DMS 273 treated with DMSO at 0.1 percent for 48 hours (cell line): ENCODE data around the gene BABAM1.

Experiments used
- DNase-seq: peaks from one replicate; lab custom pipeline; 2025; lab: John Stamatoyannopoulos, UW

The BABAM1 gene

DNA sequence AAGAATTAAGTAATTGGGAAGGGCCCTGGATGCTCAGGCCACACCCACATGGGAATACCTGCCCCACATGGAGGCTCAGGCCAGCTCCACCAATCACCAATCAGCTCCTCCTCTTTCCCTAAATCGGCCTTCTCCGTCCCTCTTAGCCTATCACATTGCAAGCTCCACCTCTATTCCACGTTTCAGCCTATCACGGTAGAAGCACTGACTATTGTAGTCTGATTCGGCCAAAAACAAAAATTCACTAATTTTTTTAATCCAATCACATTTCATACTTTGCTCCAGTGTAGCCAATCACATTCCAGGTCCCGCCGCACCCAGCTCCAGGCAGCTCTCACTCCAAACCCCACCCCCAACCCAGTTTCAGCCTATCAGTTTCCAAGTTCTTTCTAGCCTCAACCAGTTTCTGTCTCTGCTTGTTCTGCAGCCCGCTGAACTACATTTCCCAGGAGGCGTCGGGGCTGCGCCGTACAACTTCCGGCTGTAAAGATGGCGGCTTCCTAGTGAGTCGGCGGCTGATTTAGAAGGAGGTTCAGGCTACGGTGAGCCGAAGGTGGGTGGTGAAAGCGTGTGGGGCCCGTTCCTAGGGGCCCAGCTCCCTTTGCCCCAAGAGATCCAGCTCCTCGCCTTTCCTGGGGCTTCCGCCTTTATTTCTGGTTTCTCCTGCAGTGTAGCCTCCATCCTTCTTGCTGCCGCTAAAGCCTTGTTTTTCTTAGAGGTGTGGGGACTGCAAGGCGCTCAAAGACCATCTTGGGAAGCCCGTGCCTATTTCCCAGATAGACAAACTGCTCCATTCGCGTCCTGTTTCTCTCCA is at the start of gene BABAM1:
TSS of gene BABAM1 (plus strand) at position 469 of the 814 bp plus-strand sequence. CDS start 1,364 bp downstream, outside the sequence.
- peak; percentile 99 for DNase-seq

DNA sequence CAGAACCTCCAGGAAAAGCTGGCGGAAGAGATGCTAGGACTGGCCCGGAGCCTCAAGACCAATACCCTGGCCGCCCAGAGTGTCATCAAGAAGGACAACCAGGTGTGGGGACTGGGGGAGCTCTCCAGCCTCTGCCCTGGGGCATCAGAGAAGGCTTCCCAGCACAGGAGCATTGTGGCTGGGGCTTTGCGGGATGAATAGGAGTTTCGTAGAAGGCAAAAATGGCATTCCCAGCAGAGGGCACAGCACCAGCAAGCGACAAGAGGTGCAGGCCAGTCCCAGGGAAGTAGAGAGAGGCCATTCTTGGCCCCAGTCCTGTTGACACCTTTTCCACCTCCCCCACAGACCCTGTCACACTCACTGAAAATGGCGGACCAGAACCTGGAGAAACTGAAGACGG is 48.0 kb upstream of the BABAM1 start:
- no peak for DNase-seq

DNA sequence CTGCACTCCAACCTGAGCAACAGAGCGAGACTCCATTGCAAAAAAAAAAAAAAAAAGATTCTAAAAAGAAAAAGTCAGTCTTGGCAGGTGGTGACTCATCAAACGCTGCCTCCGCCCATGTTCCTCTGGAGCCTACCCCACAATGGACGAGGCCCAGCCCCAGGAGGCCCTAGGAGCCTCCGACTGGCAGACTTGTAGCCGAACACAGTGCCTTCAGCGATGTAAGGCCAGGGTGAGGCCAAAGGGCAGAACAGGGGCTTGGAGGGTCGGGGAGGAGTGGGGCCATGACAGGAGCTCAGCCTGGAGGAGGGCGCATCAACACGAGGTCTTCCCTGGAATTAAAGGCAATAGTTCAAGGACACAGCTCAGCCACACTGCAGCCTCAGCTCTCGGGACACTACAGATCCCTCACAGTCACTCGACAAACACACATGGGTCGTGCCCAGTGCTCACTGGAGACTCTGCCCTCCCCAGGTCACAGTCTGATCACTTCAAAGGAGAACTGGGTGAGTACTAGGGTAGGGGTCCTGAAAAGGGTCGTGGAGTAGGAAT is 47.0 kb upstream of the BABAM1 start:
- DNase-seq: no peak

DNA sequence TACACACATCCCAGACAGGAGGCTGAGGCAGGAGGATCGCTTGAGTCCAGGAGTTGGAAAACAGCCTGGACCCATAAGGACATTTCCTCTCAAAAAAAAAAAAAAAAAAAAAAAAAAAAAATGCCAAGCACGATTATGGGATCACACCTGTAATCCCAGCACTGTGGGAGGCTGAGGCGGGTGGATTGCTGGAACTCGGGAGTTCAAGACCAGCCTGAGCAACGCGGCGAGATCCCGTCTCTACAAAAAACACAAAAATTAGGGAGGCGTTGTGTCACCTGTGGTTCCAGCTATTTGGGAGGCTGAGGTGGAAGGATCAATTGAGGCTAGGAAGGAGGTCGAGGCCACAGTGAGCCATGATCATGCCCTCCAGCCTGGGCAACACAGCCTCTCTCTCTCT is 42.2 kb upstream of the BABAM1 start:
- DNase-seq: no peak

DNA sequence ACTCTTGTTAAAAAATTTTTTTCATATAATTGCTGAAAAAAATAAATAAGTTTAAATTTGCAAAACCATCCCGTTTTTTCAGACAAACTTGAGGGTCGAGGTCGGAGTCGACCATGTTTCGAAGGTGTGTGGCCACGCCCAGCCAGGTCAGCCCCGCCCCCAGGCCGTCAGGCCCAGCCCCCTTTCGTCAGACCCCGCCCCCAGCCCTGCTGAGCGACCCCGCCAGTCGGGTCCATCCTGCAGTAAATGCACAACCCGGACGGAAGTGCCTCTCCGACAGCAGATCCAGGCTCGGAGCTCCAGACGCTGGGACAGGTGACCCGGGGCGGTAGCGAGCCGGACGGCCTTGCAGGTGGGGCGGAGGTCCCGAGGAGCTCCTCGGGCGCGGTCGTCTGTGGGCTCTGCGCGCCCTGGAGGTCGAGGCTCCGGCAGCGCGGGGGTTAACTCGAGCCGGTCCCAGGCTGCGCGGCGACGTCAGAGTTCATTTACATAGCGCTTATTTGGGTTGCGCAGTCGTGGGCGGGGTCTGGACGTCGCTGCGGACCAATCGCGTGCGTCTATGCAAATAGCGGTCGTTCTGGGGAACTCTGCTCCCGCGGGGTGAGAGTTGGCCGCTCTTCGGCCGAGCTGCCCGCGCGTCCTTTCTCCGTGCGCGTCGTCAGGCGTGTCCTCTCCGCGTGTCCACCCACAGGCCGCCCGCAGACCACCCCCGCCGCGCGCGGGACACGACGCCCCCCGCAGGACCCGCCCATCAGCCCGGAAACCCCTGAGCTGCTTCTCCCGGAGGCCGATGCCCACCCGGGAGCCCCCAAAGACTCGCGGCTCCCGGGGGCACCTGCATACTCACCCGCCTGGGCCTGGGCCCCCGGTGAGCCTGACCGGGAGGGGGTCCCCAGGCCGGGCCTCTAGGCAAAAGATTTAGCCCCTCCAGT is 41.0 kb upstream of the BABAM1 start, which contains the start of gene OCEL1:
TSS of gene OCEL1 (plus strand) at position 225 of the 932 bp plus-strand sequence. CDS start at position 247, 22 bp downstream.
- DNase-seq: peak; percentile 95

DNA sequence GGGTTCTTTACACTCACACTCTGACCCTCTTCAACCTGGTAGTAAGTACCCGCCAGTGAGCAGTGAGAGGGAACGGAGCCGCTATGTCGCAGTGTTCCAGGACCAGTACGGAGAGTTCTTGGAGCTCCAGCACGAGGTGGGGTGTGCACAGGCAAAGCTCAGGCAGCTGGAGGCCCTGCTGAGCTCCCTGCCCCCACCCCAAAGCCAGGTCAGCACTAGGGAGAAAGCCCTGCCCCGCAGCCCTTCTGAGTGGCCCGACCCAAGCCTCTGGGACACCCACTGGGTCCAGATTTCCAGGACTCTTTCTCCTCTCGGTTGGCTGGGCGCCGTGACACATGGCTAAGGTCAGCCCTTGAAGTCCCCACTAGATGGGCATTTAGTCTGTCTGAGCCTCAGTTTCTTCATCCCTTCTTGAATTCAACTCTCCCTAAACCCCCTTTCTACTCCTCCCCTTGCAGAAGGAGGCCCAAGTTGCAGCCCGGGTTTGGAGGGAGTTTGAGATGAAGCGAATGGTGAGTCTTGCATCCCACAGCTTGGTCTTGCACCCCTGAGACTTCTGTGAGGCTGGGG is 39.4 kb upstream of the BABAM1 start:
- no peak for DNase-seq

DNA sequence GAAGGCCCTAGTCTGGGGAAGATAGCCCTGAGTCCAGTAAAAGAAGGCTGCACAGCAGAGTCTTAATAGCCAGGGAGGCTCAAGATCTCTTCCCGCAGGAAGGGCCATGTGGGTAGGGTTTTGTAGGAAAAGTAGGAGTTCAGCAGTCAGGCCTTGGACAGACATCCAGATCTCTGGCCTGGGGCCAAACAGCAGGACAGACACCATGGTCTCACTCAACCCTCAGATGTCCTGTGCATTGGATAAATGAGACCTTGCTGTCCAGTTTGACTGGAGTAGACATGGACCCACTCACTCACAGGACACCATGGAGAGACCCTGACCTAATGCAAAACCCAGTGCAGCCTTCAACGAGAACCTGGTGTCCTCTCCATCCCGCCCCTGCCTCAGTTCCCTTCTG is 37.4 kb upstream of the BABAM1 start:
- no peak for DNase-seq

DNA sequence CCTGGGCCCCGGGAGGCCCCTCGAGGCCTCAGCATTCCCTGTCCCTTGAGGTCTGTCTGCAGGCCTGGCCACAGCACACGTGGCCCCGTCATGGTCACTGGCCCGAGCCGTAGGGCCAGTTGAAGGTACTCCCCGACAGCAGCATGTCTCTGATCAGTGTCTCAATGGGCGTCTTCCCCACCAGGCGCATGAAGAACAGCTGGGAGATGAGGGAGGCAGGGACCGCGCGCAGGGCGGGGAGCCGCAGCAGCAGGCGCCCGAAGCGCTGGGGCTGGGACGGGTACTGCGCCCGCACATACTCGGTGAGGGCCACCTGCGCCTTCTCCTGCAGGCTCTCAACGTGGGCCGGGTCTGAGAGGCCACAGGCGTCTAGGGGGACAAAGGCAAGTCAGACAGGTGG is 35.0 kb upstream of the BABAM1 start:
- DNase-seq: no peak

DNA sequence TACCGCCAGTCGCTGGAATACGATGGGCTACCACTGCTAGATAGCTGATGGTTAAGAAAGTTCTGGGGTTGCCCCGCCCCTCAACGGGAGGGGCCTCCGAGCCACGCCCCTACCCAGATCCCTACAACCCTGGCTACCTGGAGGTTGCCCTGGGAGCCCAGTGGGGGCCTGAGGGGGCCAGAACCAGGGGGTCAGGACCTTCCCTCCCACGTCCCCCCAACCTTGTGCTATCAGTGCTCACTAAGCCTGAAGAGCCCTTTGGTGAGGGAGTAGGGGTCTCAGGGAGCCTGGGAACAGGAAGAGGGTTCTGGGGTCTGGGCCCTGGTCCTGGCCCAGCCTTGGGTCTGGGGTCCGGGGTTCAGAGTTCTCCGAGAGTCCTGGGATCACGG is 32.3 kb upstream of the BABAM1 start:
- no peak for DNase-seq

DNA sequence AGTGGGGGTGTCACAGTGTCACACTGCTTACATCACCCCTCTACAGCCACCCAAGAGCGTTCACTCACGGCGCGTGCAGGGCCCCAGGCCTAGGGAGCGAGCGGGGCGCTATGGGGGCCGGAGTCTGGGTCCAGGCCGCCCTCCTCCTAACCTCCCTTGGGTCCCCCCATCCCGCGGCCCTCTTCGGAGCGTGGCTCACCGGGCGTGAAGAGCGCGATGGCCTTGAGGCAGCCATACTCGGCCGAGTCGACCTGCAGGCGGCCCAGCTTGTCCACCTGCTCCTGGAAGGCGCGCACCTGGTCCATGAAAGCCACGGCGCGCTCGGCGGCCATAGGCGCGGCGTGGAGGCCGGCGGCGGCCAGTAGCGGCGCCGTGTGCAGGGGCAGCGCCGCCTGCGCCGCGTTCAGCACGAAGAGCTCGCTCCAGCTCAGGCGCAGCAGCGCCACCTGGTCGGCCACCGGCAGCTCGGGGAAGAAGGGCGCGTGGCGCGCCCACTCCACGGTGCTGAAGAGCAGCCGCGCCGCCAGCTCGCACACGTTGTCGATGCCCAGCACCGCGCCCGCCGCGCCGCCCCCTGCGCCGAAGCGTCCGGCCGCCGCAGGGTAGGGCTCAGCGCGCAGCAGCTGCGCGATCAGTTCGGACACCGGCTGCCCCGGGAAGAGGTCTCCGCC is 31.8 kb upstream of the BABAM1 start:
- no peak for DNase-seq

DNA sequence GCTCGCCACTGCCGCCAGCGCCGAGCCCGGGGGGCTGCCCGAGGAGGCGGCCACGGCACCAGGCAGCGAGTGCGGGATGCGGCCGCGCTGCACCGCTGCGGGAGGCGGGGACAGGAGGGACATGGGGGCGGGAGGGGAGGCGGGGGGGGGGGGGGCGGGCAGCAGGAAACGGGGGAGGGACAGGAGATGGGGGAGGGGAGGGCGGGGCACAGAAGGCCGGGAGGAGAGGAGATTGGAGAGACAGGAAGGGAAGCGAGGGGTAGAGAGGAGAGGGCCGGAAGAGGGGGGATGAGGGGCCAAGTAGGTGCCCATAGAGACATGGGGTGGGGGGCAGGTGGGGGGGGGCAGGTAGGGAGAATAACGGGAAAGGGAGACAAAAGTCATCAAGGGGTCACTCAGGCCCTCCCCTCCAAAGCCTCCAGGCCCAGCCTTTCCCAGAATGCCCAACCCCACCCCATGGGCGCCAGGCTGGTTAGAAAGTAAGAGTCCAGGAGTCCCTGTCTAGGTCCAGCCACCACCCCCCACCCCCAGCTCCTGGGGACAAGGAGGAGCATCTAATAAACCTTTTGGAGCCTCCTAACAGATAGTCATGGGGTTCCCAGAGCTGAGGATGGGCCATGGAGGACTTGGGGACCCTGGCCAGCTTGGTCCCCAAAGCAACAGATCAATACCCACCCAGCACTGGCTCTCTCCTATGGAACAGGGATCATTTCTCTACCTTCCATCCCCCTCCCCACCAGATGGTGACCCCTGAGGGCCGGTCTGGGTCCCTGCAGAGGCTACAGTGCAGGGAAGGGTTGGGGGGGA is 31.1 kb upstream of the BABAM1 start:
- DNase-seq: no peak

DNA sequence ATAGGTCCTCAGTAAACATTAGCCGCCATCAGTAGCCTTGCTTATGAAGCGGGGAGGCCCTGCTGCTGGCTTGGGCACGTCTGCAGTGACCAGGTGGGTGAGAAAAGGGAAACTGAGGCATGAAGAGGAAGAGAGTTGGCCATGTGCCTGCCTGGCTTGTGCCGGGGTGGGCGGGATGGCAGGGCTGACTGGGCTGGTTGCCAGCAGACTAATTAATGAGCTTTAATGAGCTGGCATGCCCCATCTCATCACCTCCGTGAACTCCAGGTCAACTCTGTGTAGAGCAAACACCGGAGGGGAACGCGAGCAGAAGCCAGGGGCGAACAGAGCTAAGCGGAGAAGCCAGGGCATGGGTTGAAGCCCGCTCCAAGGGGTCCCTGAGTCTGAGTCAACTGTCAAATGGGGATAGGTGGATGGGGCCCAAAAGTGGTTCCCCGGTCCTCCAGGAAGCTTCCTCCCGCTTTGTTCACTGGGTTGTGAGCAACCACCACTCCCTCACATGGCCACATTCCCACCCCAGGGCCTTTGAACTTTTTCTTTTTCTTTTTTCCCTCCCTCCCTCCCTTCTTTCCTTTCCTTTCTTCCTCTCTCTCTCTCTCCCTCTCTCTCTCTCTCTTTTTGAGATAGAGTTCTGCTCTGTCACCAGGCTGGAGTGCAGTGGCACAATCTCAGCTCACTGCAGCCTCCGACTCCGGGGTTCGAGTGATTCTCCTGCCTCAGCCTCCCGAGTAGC is 30.3 kb upstream of the BABAM1 start:
- DNase-seq: no peak

DNA sequence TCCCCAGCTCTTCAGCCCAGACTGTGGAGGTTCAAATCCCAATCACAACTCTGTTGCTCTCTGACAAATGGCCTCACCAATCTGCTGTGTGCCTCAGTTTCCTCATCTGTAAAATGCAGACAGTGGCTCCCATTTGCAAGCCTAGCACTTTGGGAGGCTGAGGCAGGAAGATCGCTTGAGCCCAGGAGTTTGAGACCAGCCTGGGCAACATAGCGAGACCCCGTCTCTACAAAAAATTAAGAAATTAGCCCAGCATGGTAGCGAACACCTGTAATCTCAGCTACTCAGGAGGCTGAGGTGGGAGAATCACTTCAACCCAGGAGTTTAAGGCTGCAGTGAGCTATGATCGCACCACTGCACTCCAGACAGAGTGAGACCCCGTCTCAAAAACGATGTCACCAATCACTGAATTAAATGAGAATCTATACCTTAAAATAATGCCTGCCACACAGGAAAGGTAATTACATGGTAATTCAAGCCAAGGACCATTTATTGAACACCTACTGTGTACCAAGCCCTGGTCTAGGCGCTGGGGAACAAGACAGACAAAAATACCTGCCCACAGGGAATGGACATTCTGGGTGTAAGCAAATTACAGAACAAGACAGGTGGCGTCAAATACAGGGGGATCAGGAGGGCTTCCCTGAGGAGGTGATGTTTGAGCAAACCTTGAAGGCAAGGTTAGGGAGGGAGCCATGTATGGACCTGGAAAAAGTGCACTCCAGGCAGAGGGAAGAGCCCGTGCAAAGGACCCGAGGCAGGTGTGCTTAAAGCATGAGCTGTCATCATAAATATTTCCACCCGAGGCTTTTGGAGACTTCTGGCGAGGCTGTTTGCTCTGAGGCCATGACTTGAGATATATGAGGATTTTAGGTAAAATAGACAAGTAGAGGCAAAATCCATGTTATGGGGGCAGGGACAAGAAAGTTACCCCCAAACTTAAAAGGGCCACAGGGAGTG is 29.2 kb upstream of the BABAM1 start:
- no peak for DNase-seq

DNA sequence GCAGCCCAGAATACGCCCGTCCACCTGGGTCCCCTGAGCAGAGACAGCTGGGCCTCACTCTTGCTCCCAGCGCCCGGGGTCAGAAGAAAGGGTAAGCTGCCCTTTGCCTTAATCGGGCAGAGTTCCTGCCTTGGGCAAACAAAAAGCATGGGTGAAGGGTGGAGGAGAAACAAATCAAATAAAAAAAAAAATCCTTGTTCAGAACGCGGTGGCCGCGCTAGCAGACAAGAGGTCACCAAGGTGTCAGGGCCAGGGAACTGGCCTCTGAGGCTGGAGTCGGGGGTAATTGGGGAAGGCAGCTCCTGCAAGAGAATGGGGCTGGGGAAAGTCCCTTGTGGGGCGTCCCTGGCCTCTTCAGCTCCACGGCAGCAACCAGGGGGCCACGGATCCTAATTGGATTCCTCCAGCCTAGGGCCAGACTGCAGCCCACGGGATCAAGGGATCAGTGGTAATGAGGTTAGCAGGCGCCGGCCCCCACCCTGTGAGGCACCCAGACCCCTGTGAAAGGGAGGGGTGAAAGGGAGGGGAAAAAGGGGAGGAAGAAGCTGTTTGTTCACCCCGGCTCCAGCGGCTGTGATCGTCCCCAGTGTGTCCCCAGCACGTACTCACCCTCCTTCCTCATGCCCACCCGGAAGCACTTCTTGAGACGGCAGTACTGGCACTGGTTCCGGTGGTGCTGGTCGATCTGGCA is 27.0 kb upstream of the BABAM1 start:
- DNase-seq: no peak

DNA sequence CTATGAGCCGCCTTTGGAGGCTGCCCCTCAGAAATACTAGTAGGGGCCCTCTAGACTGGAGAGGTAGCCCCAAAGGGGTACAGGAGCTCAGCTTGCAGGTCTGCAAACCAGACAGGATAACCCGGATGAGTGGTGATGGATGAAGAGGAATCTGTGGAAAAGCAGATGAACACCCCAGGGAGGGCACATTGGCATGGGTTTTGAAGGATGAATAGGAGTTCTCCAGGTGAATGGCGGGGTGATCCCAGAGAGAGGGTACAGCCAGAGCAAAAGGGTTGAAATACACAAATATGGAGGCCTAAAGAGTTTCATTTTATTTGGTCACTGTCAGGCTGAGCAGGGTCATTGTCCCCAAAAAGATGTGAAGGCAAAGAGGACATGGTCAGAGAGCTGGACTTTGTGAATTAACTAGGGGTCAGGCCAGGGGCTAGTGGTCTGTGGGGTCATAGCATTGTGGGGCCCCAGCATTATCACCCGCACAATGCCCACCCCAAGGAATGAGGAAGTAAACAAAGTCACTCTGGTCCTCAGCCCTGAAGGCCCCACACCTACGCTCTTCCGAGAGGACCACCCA is 26.3 kb upstream of the BABAM1 start:
- no peak for DNase-seq

DNA sequence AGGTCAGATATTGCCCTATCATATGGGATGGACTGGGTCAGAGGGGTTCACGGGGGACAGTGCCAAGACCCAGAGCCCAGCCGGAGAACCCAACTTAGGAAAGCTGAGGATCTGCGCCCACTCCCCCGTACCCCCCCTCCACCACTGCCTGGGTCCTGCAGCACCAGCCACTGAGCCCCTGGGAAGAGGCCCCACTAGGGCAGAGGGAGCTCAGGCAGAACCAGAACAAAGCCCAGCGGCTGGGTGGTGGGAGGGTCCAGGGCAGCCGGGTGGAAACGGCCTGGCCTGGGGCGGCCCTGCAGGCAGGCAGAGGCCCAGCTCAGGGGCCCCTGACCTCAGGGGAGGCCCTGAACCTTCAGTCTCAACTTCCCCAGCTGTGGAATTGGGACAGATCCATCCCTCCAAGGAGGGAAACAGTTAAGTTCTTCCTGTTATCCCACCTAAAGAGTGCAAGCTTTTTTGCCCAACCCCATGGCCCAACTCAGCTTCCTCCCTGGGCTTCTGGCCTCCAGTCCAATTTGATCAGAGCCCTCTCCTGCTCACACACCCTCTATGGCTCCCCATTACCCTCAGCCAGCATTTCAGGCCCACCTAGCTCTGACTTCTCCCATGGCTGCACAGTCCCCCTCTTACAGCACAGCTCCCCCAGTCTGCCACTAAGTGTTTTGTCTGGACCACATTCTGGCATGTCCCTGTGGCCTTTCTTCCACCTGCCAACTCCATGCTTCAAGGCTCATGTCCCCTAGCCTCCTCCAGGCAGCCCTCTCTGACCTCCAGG is 24.6 kb upstream of the BABAM1 start:
- DNase-seq: no peak

DNA sequence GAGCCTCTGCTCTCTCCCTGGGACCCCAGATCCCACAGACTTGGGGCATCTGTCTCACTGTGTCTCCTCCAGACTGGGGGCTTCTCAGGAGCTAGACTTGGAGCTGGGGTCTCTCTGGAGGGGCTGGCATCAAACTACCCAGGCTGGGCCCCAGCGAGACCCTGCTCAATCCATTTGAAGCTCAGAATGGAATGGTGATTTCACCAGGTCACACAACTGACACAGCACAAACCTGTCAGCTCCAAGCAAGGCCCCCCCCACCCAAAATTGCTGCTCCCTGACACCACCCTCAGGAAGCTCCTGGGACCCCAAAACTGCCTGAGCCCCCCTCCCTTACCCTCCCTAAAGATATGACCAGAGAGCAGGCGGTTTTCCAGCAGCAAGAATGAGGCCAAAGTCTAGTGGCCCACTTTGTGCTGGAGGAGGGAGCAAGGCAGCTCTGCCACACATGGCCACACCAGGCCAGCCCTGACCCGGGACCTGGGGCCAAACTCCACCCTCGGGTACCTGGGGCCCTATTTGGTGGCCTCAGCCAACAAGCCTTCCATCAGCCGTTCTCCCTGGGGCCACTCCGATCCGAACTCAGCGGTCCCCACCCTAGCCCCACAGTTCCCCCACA is 23.9 kb upstream of the BABAM1 start:
- no peak for DNase-seq
